Measurements from ENCODE around the gene RASGRF1.

DNA sequence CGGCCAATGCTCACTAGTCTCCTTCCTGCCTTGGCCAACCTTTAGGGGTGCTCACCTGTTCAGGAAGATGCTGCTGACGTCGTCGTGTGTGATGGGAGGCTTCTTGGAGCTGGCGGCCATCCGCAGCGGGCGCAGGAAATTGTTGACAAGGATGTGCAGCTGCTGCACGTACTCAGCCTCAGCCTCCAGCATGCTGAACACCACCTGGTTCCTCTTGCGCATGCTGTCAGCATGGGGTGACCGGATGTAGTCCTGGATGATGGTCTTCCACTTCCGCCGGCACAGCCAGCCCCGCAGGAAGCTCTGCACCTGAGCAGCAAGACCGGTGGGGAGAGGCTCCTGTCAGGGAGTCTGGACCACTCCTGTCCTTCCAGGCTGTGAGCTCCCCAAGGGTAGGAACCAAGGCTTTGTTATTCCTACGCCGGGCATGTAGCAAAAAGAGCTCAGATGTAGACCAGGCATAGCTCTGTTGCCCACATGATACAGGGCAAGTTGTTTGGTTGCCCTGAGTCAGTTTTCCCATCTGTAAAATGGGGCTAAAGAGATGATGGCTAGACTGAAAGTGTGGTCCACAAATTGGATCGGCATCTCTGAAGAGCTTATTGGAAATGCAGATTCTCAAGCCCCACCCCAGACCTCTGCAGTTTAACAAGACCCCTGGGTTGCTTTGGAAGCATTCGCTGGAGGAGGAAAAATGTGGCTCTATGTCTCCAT is 43.7 kb downstream of the RASGRF1 start:
- TF ChIP-seq, protein P1, sequence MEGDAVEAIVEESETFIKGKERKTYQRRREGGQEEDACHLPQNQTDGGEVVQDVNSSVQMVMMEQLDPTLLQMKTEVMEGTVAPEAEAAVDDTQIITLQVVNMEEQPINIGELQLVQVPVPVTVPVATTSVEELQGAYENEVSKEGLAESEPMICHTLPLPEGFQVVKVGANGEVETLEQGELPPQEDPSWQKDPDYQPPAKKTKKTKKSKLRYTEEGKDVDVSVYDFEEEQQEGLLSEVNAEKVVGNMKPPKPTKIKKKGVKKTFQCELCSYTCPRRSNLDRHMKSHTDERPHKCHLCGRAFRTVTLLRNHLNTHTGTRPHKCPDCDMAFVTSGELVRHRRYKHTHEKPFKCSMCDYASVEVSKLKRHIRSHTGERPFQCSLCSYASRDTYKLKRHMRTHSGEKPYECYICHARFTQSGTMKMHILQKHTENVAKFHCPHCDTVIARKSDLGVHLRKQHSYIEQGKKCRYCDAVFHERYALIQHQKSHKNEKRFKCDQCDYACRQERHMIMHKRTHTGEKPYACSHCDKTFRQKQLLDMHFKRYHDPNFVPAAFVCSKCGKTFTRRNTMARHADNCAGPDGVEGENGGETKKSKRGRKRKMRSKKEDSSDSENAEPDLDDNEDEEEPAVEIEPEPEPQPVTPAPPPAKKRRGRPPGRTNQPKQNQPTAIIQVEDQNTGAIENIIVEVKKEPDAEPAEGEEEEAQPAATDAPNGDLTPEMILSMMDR (IDR thresholded peaks at IDR 0.05 in 8 of 11, conservative IDR thresholded peaks at IDR 0.05 in 3 of 11) = no peak
- no peak for TF ChIP-seq POLR2AphosphoS5 (IDR thresholded peaks at IDR 0.05)
- TF ChIP-seq POLR2A (IDR thresholded peaks at IDR 0.05) = no peak

Measured in spleen (tissue), 7 donors.